Colonic mucosa (tissue), 4 donors: ENCODE measurements around the gene MAPK8IP1. TPM values are rescaled to one million over a fixed set of nuclear protein-coding genes. Genes with fewer than 3 reads are reported as not detected.
A peak's percentile ranks its signal among the peaks of the same experiment; 100 is the strongest.
"Not testable (repeated sequence)": the region's sequence is repeated elsewhere in the genome, so short reads cannot be mapped to it uniquely, and the experiment has no call there.

ENCODE experiments used
- DNase-seq: peaks from one replicate; pipeline ENCODE4 v3.0.0-alpha.2; 2020
- H3K27ac ChIP-seq: fragments of 200-600 bp; one replicate; pipeline ENCODE4 v1.8.0; 2021
- H3K27me3 ChIP-seq: fragments of 200-600 bp; one replicate; pipeline ENCODE4 v1.8.0; 2021
- H3K36me3 ChIP-seq: fragments of 200-600 bp; one replicate; pipeline ENCODE4 v1.8.0; 2021
- H3K4me1 ChIP-seq: fragments of 200-600 bp; one replicate; pipeline ENCODE4 v1.8.0; 2021; ENCODE audit warnings: mild to moderate bottlenecking
- H3K4me3 ChIP-seq: fragments of 200-600 bp; one replicate; pipeline ENCODE4 v1.8.0; 2021
- H3K9ac ChIP-seq, 2 donors: one replicate each; pipeline ENCODE4 v1.7.0; 2013; ENCODE audit warnings: control low read depth in 2 of 2, low read depth in 2 of 2, low read length in 2 of 2
- H3K9me3 ChIP-seq: fragments of 200-600 bp; one replicate; pipeline ENCODE4 v1.8.0; 2021
- intact Hi-C: fragments of 100-400 bp; cut with DNase I; formaldehyde crosslinking; loops from one replicate; pipeline ENCODE4 v1.14.1; 2022
- total RNA-seq, 2 donors: library from RNA; stranded (reverse); fragmentation: NEBNext Ultra II Directional in 1 of 2; extraction: Animal tissue kit (Norgen Biotek cat#: 25700) in 1 of 2; gene quantifications; one replicate each; pipeline ENCODE4 v1.2.1, GENCODE V29; 2021
- TF ChIP-seq, protein P1 (sequence below): fragments of 200-600 bp; IDR thresholded peaks from one replicate; pipeline ENCODE4 v1.8.0; 2022; ENCODE audit warnings: antibody characterized with exemption, mild to moderate bottlenecking
- donor health status: healthy.
- donor health status: DM: no; HTN: no; CAD: no.
- donor health status: DM: no; HTN: no; CAD: no.

MAPK8IP1 gene
- total RNA-seq, result 1 to 10 TPM; 2.4 to 3.6 TPM

DNA sequence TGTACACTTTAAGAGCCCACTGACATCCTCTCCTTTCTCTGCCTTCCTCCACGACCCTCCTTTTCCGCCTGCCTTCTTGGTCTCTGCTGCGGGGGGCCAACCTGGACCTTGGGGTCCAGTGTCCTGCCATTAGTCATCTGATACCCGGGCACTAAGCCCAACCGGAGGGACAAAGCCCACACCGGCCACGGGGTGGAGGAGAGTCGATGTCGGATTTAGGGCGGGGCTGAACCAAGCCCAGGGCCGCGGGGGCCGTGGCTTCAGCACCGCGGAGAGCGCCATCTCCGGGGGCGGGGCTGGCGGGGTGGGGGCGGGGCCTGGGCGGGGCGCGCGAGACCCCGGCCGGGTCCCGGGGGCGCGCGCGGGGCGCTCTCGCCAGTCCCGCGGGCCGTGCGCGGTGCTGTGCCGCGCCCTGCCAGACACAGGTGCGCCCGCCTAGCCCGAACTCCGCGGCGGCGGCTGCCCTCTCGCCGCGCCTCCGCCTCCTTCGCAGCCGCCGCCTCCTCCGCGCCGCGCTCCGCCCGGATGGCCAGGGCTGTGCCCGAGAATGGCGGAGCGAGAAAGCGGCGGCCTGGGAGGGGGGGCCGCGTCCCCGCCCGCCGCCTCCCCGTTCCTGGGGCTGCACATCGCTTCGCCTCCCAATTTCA lies at the start of gene MAPK8IP1:
MAPK8IP1 (plus strand) TSS at position 378 of the 647 bp plus-strand sequence; CDS start at position 548, 170 bp downstream.
- no peak within 1 kb of the TSS for H3K27ac ChIP-seq
- H3K9ac ChIP-seq, result no peak within 1 kb of the TSS
- H3K9me3 ChIP-seq, result no peaks in the 10 kb centered on the region
- peaks cover 4% of the 10 kb centered on the region for H3K4me1 ChIP-seq
- H3K4me3 ChIP-seq, result peak within 1 kb of the TSS; percentile 45
- peak; percentile 59 for DNase-seq
- no peaks in the 10 kb centered on the region for H3K27me3 ChIP-seq
- intact Hi-C loops, result no loop called here
- TF ChIP-seq, protein P1, sequence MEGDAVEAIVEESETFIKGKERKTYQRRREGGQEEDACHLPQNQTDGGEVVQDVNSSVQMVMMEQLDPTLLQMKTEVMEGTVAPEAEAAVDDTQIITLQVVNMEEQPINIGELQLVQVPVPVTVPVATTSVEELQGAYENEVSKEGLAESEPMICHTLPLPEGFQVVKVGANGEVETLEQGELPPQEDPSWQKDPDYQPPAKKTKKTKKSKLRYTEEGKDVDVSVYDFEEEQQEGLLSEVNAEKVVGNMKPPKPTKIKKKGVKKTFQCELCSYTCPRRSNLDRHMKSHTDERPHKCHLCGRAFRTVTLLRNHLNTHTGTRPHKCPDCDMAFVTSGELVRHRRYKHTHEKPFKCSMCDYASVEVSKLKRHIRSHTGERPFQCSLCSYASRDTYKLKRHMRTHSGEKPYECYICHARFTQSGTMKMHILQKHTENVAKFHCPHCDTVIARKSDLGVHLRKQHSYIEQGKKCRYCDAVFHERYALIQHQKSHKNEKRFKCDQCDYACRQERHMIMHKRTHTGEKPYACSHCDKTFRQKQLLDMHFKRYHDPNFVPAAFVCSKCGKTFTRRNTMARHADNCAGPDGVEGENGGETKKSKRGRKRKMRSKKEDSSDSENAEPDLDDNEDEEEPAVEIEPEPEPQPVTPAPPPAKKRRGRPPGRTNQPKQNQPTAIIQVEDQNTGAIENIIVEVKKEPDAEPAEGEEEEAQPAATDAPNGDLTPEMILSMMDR, result no peak
- H3K36me3 ChIP-seq, result no peaks in the 10 kb centered on the region

DNA sequence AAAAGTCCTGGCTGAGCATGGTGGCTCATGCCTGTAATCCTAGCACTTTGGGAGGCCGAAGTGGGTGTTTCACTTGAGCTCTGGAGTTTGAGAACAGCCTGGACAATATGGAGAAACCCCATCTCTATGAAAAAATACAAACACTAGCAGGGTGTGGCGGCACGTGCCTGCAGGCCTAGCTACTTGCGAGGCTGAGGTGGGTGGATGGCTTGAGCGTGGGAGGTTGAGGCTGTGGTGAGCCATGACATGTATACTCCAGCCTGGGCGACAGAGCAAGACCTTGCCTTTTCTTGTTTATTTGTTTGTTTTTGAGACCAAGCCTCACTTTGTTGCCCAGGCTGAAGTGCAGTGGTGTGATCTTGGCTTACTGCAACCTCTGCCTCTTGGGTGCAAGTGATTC lies 46.2 kb upstream of the MAPK8IP1 start:
- Histone ChIP-seq H3K27me3 (no peaks in the 10 kb centered on the region), H3K4me3 (no peak overlapping the region), H3K36me3 (no peaks in the 10 kb centered on the region), H3K9ac (no peak overlapping the region), H3K27ac (no peak overlapping the region), H3K4me1 (no peaks in the 10 kb centered on the region), H3K9me3 (no peaks in the 10 kb centered on the region)
- intact Hi-C loops, result no loop called here
- no peak for DNase-seq
- TF ChIP-seq, protein P1, result no peak

DNA sequence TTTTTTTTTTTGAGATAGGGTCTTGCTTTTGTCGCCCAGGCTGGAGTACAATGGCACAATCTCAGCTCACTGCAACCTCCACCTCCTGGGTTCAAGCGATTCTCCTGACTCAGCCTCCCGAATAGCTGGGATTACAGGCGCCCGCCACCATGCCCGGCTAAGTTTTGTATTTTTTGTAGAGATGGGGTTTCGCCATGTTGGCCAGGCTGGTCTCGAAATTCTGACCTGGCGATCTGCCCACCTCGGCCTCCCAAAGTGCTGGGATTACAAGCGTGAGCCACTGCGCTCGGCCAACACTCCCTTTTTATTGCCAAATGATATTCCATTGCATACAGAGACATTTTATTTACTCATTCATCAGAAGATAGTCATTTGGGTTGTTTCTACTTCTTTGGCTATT lies 45.2 kb upstream of the MAPK8IP1 start:
- H3K27ac ChIP-seq, H3K9me3 ChIP-seq, DNase-seq, H3K27me3 ChIP-seq, H3K4me3 ChIP-seq, H3K9ac ChIP-seq, H3K36me3 ChIP-seq, intact Hi-C loops, H3K4me1 ChIP-seq: not testable (repeated sequence)

DNA sequence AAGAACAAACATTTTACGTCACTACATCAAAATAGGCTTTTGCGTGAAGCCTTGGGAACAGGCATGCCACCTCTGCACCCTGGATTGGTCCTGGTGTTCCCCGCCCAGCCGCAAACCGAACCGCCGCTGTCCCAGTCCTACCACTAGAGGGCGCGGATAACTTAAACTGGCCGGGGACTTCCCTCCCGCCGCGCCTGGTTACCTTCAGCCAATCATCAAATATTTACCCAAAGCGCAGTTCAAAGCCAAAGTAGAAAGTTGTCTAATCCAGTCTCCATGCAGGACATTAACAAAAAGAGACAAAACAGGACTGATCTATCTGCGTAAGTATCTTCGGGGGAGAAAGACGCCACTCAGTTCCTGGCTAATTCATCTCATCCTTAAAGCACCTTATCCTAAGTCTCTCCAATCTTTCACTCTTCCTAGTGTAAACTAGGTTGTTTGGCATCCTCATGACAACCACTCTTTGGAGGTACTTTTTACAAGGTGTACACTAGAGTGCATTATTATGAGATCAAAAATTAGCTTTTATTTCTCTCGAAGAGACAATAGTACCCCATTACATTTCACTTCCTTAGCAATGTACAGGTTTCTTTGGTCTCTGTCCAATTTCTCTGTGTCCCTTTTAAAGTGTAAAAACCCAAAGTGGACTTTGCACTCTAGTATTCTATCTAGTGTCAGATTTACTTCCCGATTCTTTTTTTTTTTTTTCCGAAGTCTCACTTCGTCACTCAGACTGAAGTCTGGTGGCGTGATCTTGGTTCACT lies 42.1 kb upstream of the MAPK8IP1 start:
- peak; percentile 96 for DNase-seq
- Histone ChIP-seq H3K4me1 (no peaks in the 10 kb centered on the region), H3K36me3 (no peaks in the 10 kb centered on the region), H3K4me3 (no peak overlapping the region), H3K27ac (peak overlapping the region; percentile 92), H3K9me3 (no peaks in the 10 kb centered on the region), H3K27me3 (no peaks in the 10 kb centered on the region), H3K9ac (peak overlapping the region in 1 of 2 donors; percentile 78)
- intact Hi-C loops, result no loop called here
- TF ChIP-seq, protein P1, result peak; percentile 92

DNA sequence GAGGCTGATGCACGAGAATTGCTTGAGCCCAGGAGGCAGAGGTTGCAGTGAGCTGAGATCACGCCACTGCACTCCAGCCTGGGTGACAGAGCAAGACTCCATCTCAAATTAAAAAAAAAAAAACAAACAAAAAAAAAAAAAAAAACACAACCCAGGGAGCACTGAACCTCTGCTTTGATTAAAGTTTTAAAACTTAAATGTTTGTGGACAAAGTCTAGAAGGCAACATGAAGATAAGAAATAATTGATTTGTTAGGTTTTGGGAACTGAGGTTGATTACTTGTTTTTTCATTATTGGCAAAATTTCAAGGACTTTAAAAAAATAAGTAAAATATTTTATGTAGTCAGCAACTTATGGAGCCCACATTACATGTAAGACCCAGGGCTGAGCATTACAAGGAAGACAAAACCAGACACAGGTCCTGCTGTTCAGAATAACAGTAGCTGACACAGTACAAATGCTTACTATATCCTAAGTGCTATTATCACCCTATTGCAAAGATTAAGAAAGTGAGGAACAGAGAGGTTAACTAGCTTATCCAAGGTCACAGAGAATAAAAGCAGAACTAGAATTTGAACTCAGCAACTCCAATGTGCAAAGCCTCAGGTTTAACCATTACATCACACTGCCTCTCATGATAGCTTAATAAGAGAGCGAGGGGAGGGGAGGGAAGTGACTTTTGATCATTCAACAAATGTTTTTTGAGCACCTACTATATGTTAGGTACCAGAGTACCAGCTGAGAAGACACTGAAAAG lies 40.5 kb upstream of the MAPK8IP1 start:
- Histone ChIP-seq H3K9me3 (no peaks in the 10 kb centered on the region), H3K4me3 (no peak overlapping the region), H3K27ac (no peak overlapping the region), H3K9ac (no peak overlapping the region), H3K36me3 (no peaks in the 10 kb centered on the region), H3K27me3 (no peaks in the 10 kb centered on the region), H3K4me1 (no peaks in the 10 kb centered on the region)
- no peak for DNase-seq
- TF ChIP-seq, protein P1, result no peak
- intact Hi-C loops, result no loop called here
